Activated B cell treated with CpG ODN at 0.5 μM for 24 hours (primary cell): ENCODE measurements around the gene TAS2R16. TPM values are rescaled to one million over a fixed set of nuclear protein-coding genes. Genes with fewer than 3 reads are reported as not detected.

Source experiments
- ATAC-seq: fragments of 200-7000 bp; cut with Tn5 transposase; one replicate; pipeline ENCODE4 v1.10.0; 2021; ENCODE audit warnings: low read depth, mild to moderate bottlenecking, moderate library complexity
- CTCF ChIA-PET: fragments of 350-600 bp; sonication (Branson Sonifier 250); formaldehyde crosslinking; loops from one replicate; lab custom pipeline; 2021; ENCODE audit warnings: antibody characterized with exemption; lab: Charles Lee
- POLR2A ChIA-PET: fragments of 350-600 bp; sonication (Branson Sonifier 250); formaldehyde crosslinking; loops from one replicate; lab custom pipeline; 2021; ENCODE audit warnings: antibody characterized with exemption; lab: Charles Lee
- DNase-seq: peaks from one replicate; pipeline ENCODE4 v3.0.0; 2022
- H3K27ac Mint-ChIP-seq: one replicate; pipeline ENCODE4 v1.8.0; 2020; ENCODE audit warnings: mixed read lengths
- H3K27me3 Mint-ChIP-seq: one replicate; pipeline ENCODE4 v1.8.0; 2021; ENCODE audit warnings: mixed read lengths
- H3K36me3 Mint-ChIP-seq: one replicate; pipeline ENCODE4 v1.8.0; 2021; ENCODE audit warnings: low read depth, mixed read lengths
- H3K4me1 Mint-ChIP-seq: one replicate; pipeline ENCODE4 v1.8.0; 2021; ENCODE audit warnings: mixed read lengths
- H3K4me3 Mint-ChIP-seq: one replicate; pipeline ENCODE4 v1.8.0; 2020; ENCODE audit warnings: mild to moderate bottlenecking, mixed read lengths
- H3K9me3 Mint-ChIP-seq: one replicate; pipeline ENCODE4 v1.8.0; 2020; ENCODE audit warnings: mixed read lengths
- CTCF ChIP-seq: fragments of 200-600 bp; IDR thresholded peaks from one replicate; pipeline ENCODE4 v1.8.0; 2022; ENCODE audit warnings: antibody characterized with exemption, mild to moderate bottlenecking
- intact Hi-C: fragments of 100-400 bp; cut with micrococcal nuclease; formaldehyde crosslinking; loops from one replicate; pipeline ENCODE4 v1.15.1; 2024
- total RNA-seq: library from RNA; stranded (reverse); gene quantifications from 2 replicates; pipeline ENCODE4 v1.2.3, GENCODE V29; 2022

TAS2R16 gene, protein sequence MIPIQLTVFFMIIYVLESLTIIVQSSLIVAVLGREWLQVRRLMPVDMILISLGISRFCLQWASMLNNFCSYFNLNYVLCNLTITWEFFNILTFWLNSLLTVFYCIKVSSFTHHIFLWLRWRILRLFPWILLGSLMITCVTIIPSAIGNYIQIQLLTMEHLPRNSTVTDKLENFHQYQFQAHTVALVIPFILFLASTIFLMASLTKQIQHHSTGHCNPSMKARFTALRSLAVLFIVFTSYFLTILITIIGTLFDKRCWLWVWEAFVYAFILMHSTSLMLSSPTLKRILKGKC
- total RNA-seq = not detected in 2 replicates

- ATAC-seq (no peak), DNase-seq (no peak)
- Mint-ChIP-seq H3K27ac (no peak within 1 kb of the TSS), H3K4me1 (no peaks in the 10 kb centered on the region), H3K27me3 (no peaks in the 10 kb centered on the region), H3K36me3 (no peaks in the 10 kb centered on the region), H3K9me3 (no peaks in the 10 kb centered on the region), H3K4me3 (no peak within 1 kb of the TSS)
- intact Hi-C loops = no loop called here
- CTCF ChIA-PET = no interaction called here
- TF ChIP-seq CTCF = no peak
- POLR2A ChIA-PET = no interaction called here
These were observed at the start of gene TAS2R16 for GRCh38 chr7:122995600-122995999. TSS of gene TAS2R16 (minus strand) at chr7:122995700. CDS start at chr7:122995634, 66 bp downstream.

DNA sequence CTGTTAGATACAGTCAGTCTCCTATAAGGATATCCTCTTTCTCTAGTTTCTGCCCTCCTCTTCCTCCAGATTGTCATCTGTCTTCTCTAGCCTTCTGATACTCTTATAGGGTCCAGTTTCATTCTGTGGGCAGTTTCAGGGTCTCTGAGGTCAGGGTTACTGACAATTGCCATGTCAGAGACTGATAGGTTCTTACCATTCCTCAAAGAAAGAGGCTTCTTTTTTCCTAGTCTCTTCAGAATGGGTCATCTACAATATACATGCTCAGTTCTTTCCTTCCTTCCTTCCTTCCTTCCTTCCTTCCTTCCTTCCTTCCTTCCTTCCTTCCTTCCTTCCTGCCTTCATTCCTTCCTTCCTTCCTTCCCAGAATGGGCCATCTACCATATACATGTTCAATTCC, 48.1 kb upstream of the TAS2R16 start:
- H3K4me1 Mint-ChIP-seq = no peaks in the 10 kb centered on the region
- CTCF ChIA-PET = no interaction called here
- H3K27ac Mint-ChIP-seq = no peak overlapping the region
- TF ChIP-seq CTCF = no peak
- no peak overlapping the region for H3K4me3 Mint-ChIP-seq
- H3K27me3 Mint-ChIP-seq = no peaks in the 10 kb centered on the region
- DNase-seq = no peak
- no peak for ATAC-seq
- POLR2A ChIA-PET = no interaction called here
- peaks cover 14% of the 10 kb centered on the region for H3K9me3 Mint-ChIP-seq
- intact Hi-C loops = no loop called here
- no peaks in the 10 kb centered on the region for H3K36me3 Mint-ChIP-seq

DNA sequence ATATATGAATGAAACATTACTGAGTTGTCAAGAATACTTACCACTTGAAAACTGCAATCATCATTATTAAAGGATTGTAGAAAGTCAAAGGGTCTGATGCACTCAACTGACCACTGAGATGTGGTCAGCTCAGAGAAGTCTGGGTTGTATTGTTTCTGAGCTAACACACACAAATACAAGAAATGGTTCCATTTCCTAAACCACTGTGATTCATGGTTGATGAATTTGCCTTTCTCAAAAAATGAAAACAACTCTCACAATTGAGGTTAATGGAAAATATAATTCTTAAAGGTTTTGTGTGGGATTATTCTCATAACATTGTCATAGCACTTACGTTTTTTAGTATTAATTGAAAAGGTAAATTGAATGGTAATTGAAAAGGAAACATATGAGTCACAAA, 45.6 kb upstream of the TAS2R16 start:
- ChIA-PET POLR2A (no interaction called here), CTCF (no interaction called here)
- no peaks in the 10 kb centered on the region for H3K36me3 Mint-ChIP-seq
- no peaks in the 10 kb centered on the region for H3K27me3 Mint-ChIP-seq
- DNase-seq (no peak), ATAC-seq (no peak)
- H3K9me3 Mint-ChIP-seq = peaks cover 3% of the 10 kb centered on the region
- H3K4me1 Mint-ChIP-seq = no peaks in the 10 kb centered on the region
- intact Hi-C loops = no loop called here
- H3K4me3 Mint-ChIP-seq = no peak overlapping the region
- TF ChIP-seq CTCF = no peak
- H3K27ac Mint-ChIP-seq = no peak overlapping the region

DNA sequence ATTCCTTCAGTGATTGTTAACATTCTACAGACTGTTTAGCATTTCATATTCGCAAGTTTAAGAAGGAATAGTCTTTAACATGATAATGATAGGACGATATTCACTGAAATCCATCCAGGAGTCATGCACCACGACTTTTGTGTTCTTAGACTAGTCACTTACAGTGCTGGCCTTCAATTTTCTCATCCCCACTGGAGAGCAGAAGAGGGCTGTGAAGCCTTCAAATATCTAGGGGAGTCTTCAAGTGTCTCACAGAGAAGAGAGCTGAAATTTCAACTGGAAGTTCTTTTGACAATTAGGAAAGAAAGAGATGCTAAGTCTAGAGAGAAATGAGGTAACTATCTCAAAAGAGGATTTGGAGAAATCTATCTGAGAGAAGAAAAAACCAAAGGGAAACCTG, 43.8 kb upstream of the TAS2R16 start:
- H3K9me3 Mint-ChIP-seq = peaks cover 3% of the 10 kb centered on the region
- CTCF ChIA-PET = no interaction called here

DNA sequence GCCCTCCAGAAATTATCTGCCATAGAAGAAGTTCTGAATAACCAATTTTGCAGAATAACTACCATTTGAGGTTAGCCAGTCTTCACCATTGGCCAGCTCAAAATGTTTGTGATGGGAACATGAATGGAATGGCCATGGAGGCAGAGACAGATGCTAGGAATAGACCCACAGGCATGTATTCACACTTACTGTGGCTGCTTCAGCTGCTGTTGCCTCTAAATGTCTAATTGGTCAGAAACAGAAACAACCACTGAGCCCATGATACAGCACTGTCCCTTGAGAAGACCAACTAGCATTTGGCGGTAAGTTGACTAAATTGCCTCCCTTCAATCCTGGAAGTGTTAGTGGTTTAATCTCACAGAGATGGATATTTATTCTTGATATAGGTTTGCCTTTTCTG, 38.6 kb upstream of the TAS2R16 start:
- intact Hi-C loops = no loop called here
- H3K4me3 Mint-ChIP-seq = no peak overlapping the region
- CTCF ChIA-PET = no interaction called here
- TF ChIP-seq CTCF = no peak
- no peak overlapping the region for H3K27ac Mint-ChIP-seq
- POLR2A ChIA-PET = no interaction called here
- no peaks in the 10 kb centered on the region for H3K27me3 Mint-ChIP-seq
- H3K4me1 Mint-ChIP-seq = no peaks in the 10 kb centered on the region
- H3K9me3 Mint-ChIP-seq = peaks cover 14% of the 10 kb centered on the region
- no peaks in the 10 kb centered on the region for H3K36me3 Mint-ChIP-seq
- ATAC-seq = no peak
- no peak for DNase-seq

More for the DNA sequence above, 43.8 kb upstream of the TAS2R16 start:
- no peak for DNase-seq
- H3K27me3 Mint-ChIP-seq = no peaks in the 10 kb centered on the region
- TF ChIP-seq CTCF = no peak
- POLR2A ChIA-PET = no interaction called here
- no peaks in the 10 kb centered on the region for H3K4me1 Mint-ChIP-seq
- no peaks in the 10 kb centered on the region for H3K36me3 Mint-ChIP-seq
- ATAC-seq = no peak
- H3K27ac Mint-ChIP-seq = no peak overlapping the region
- intact Hi-C loops = no loop called here
- H3K4me3 Mint-ChIP-seq = no peak overlapping the region
